Measurements from ENCODE around the gene GTPBP4.

The GTPBP4 gene

DNA sequence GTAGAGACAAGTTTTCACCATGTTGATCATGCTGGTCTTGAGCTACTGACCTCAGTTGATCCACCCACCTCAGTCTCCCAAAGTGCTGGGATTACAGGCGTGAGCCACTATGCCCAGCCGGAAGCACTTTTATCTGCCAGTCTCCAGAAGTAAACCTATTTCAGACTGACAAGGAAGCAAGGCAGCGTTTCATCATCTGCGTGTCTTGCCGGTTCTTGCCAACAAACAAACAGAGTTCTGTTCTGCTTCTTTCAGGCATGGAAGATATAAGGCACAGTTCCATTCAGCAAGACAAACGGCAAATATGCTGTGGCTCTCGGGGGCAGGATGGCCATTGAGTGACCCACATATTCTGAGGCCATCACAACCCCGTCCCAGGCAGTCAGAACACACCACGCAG lies 41.2 kb upstream of the GTPBP4 start:
- WGBS (ENCODE audit: extremely low coverage, insufficient coverage, low lambda C conversion rate) = no CpG with 5 or more reads among the region's 9 CpGs
- Histone ChIP-seq H3K27ac (ENCODE audit: low read depth, low read length) (no peak overlapping the region), H3K36me3 (ENCODE audit: control insufficient read depth, insufficient read depth, low read length) (no peaks in the 10 kb centered on the region), H3K23ac (ENCODE audit: low read length) (no peak overlapping the region), H2BK15ac (replicated peaks; ENCODE audit: low read depth) (no peak overlapping the region), H3K4me1 (ENCODE audit: control insufficient read depth, low read depth, low read length) (no peaks in the 10 kb centered on the region), H3K79me2 (ENCODE audit: control insufficient read depth, insufficient read depth, low read length) (no peaks in the 10 kb centered on the region), H2AK5ac (ENCODE audit: low read length) (no peak overlapping the region), H2BK120ac (ENCODE audit: low read depth, low read length) (no peak overlapping the region), H3K4me2 (ENCODE audit: low read length) (no peak overlapping the region), H3K18ac (ENCODE audit: low read length) (no peak overlapping the region), H3K4me3 (ENCODE audit: low read length) (no peak overlapping the region), H4K8ac (ENCODE audit: low read depth, low read length) (no peak overlapping the region), H2BK5ac (ENCODE audit: low read length) (no peak overlapping the region), H3K27me3 (ENCODE audit: insufficient read depth, low read length, poor library complexity) (no peaks in the 10 kb centered on the region), H4K5ac (ENCODE audit: low read length) (no peak overlapping the region), H3K79me1 (ENCODE audit: low read length) (no peaks in the 10 kb centered on the region), H3K9ac (ENCODE audit: low read length) (no peak overlapping the region), H3K4ac (ENCODE audit: low read depth, low read length) (no peak overlapping the region), H3K56ac (ENCODE audit: low read length) (no peak overlapping the region)
- no peak for DNase-seq

DNA sequence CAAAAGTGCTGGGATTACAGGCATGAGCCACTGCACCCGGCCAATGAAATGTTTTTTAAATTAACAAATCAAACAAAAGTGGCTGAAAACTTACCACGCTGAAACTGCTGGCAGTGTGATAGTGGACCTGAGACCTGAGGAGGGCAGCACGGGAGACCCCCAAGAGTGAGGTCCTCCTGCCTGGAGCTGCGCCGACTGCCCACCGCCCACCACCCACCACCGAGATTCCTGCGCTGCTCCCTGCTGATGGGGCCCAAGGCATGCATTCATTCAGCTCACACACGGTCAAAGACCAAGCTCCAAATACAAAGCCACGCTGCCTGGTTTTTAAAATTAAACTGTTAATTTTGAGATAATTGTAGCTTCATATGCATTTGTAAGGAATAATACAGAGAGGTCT lies 40.4 kb upstream of the GTPBP4 start:
- Histone ChIP-seq H3K4me2 (ENCODE audit: low read length) (no peak overlapping the region), H3K79me1 (ENCODE audit: low read length) (no peaks in the 10 kb centered on the region), H3K56ac (ENCODE audit: low read length) (no peak overlapping the region), H4K5ac (ENCODE audit: low read length) (no peak overlapping the region), H3K27ac (ENCODE audit: low read depth, low read length) (no peak overlapping the region), H3K9ac (ENCODE audit: low read length) (no peak overlapping the region), H3K18ac (ENCODE audit: low read length) (no peak overlapping the region), H2BK15ac (replicated peaks; ENCODE audit: low read depth) (no peak overlapping the region), H3K4ac (ENCODE audit: low read depth, low read length) (no peak overlapping the region), H3K4me1 (ENCODE audit: control insufficient read depth, low read depth, low read length) (no peaks in the 10 kb centered on the region), H3K79me2 (ENCODE audit: control insufficient read depth, insufficient read depth, low read length) (no peaks in the 10 kb centered on the region), H3K23ac (ENCODE audit: low read length) (no peak overlapping the region), H3K27me3 (ENCODE audit: insufficient read depth, low read length, poor library complexity) (no peaks in the 10 kb centered on the region), H2BK120ac (ENCODE audit: low read depth, low read length) (no peak overlapping the region), H3K4me3 (ENCODE audit: low read length) (no peak overlapping the region), H3K36me3 (ENCODE audit: control insufficient read depth, insufficient read depth, low read length) (no peaks in the 10 kb centered on the region), H2AK5ac (ENCODE audit: low read length) (no peak overlapping the region), H2BK5ac (ENCODE audit: low read length) (no peak overlapping the region), H4K8ac (ENCODE audit: low read depth, low read length) (no peak overlapping the region)
- no CpG with 5 or more reads among the region's 10 CpGs for WGBS (ENCODE audit: extremely low coverage, insufficient coverage, low lambda C conversion rate)
- no peak for DNase-seq

DNA sequence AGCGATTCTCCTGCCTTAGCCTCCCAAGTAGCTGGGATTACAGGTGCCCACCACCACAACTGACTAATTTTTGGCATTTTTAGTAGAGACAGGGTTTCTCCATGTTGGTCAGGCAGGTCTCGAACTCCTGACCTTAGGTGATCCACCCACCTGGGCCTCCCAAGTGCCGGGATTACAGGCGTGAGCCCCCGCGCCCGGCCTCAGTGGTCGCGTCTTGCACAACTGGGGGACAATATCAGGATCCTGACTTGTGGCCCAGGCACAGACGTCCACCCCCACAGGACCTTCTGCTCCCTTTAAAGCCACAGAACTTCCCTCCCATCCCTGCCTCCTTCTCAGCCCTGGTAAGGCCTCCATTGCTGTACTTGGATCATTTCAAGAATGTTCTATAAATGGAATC lies 39.9 kb upstream of the GTPBP4 start:
- Histone ChIP-seq H3K27ac (ENCODE audit: low read depth, low read length) (no peak overlapping the region), H4K5ac (ENCODE audit: low read length) (no peak overlapping the region)
- no CpG with 5 or more reads among the region's 10 CpGs for WGBS (ENCODE audit: extremely low coverage, insufficient coverage, low lambda C conversion rate)

DNA sequence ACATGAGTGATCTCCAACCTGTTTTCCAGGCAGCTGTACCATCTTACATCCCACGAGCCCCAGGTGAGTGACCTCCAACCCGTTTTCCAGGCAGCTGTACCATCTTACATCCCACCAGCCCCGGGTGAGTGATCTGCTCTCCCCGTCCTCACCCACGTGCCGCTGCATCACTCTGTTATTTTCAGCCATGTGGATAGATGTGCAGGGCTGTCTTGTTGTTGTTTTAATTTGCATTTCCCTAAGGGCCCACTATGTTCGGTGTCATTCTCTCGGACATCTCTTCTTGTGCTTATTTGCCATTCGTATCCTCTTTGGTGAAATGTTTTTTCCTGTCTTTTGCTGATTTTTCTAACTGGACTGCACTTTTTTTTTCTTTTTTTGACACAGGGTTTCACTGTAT lies 38.8 kb upstream of the GTPBP4 start:
- no peak for DNase-seq
- Histone ChIP-seq H3K9ac (ENCODE audit: low read length) (no peak overlapping the region), H4K5ac (ENCODE audit: low read length) (no peak overlapping the region), H3K27me3 (ENCODE audit: insufficient read depth, low read length, poor library complexity) (no peaks in the 10 kb centered on the region), H2AK5ac (ENCODE audit: low read length) (no peak overlapping the region), H3K4ac (ENCODE audit: low read depth, low read length) (no peak overlapping the region), H3K79me2 (ENCODE audit: control insufficient read depth, insufficient read depth, low read length) (no peaks in the 10 kb centered on the region), H3K23ac (ENCODE audit: low read length) (no peak overlapping the region), H2BK5ac (ENCODE audit: low read length) (no peak overlapping the region), H3K79me1 (ENCODE audit: low read length) (no peaks in the 10 kb centered on the region), H2BK15ac (replicated peaks; ENCODE audit: low read depth) (no peak overlapping the region), H2BK120ac (ENCODE audit: low read depth, low read length) (no peak overlapping the region), H3K4me1 (ENCODE audit: control insufficient read depth, low read depth, low read length) (no peaks in the 10 kb centered on the region), H4K8ac (ENCODE audit: low read depth, low read length) (no peak overlapping the region), H3K27ac (ENCODE audit: low read depth, low read length) (no peak overlapping the region), H3K18ac (ENCODE audit: low read length) (no peak overlapping the region), H3K4me2 (ENCODE audit: low read length) (no peak overlapping the region), H3K36me3 (ENCODE audit: control insufficient read depth, insufficient read depth, low read length) (no peaks in the 10 kb centered on the region), H3K56ac (ENCODE audit: low read length) (no peak overlapping the region), H3K4me3 (ENCODE audit: low read length) (no peak overlapping the region)
- WGBS (ENCODE audit: extremely low coverage, insufficient coverage, low lambda C conversion rate) = no CpG with 5 or more reads among the region's 9 CpGs

More for the DNA sequence above, 39.9 kb upstream of the GTPBP4 start:
- no peak overlapping the region for H3K4me3 ChIP-seq (ENCODE audit: low read length)
- H4K8ac ChIP-seq (ENCODE audit: low read depth, low read length) = no peak overlapping the region
- no peaks in the 10 kb centered on the region for H3K4me1 ChIP-seq (ENCODE audit: control insufficient read depth, low read depth, low read length)
- no peak overlapping the region for H2BK120ac ChIP-seq (ENCODE audit: low read depth, low read length)
- H3K79me2 ChIP-seq (ENCODE audit: control insufficient read depth, insufficient read depth, low read length) = no peaks in the 10 kb centered on the region
- no peaks in the 10 kb centered on the region for H3K36me3 ChIP-seq (ENCODE audit: control insufficient read depth, insufficient read depth, low read length)
- H2BK5ac ChIP-seq (ENCODE audit: low read length) = no peak overlapping the region
- no peaks in the 10 kb centered on the region for H3K79me1 ChIP-seq (ENCODE audit: low read length)
- H3K4me2 ChIP-seq (ENCODE audit: low read length) = no peak overlapping the region
- H3K23ac ChIP-seq (ENCODE audit: low read length) = no peak overlapping the region
- H3K9ac ChIP-seq (ENCODE audit: low read length) = no peak overlapping the region
- DNase-seq = no peak
- H3K18ac ChIP-seq (ENCODE audit: low read length) = no peak overlapping the region
- no peak overlapping the region for H2BK15ac ChIP-seq (replicated peaks; ENCODE audit: low read depth)
- no peaks in the 10 kb centered on the region for H3K27me3 ChIP-seq (ENCODE audit: insufficient read depth, low read length, poor library complexity)
- H2AK5ac ChIP-seq (ENCODE audit: low read length) = no peak overlapping the region
- H3K4ac ChIP-seq (ENCODE audit: low read depth, low read length) = no peak overlapping the region
- H3K56ac ChIP-seq (ENCODE audit: low read length) = no peak overlapping the region

DNA sequence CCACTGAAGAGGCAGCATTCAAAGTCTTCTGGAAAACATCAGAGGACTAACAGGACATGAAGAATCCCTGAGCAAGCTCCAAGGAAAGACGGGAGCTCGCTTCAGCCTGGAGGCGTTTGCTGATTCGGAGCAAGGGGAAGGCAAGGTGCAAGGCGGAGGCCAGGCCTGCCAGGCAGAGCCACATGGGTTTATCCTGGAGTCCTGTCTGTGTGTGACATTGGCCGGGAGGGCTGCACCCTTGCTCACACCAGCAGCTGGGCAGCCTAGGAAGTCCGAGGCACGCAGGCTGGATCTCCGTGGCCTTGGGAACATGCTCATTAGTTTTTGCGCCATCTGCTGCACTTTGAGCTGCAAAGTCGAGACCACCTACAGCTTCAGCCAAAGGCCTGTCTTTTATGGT lies 34.4 kb upstream of the GTPBP4 start:
- H4K5ac ChIP-seq (ENCODE audit: low read length) = no peak overlapping the region
- no peaks in the 10 kb centered on the region for H3K4me1 ChIP-seq (ENCODE audit: control insufficient read depth, low read depth, low read length)
- no peak for DNase-seq
- no peaks in the 10 kb centered on the region for H3K36me3 ChIP-seq (ENCODE audit: control insufficient read depth, insufficient read depth, low read length)
- H3K9ac ChIP-seq (ENCODE audit: low read length) = no peak overlapping the region
- H3K4ac ChIP-seq (ENCODE audit: low read depth, low read length) = no peak overlapping the region
- H3K79me2 ChIP-seq (ENCODE audit: control insufficient read depth, insufficient read depth, low read length) = no peaks in the 10 kb centered on the region
- no peak overlapping the region for H3K56ac ChIP-seq (ENCODE audit: low read length)
- no peaks in the 10 kb centered on the region for H3K79me1 ChIP-seq (ENCODE audit: low read length)
- H3K27me3 ChIP-seq (ENCODE audit: insufficient read depth, low read length, poor library complexity) = no peaks in the 10 kb centered on the region
- H2BK120ac ChIP-seq (ENCODE audit: low read depth, low read length) = no peak overlapping the region
- no peak overlapping the region for H3K23ac ChIP-seq (ENCODE audit: low read length)
- H3K4me3 ChIP-seq (ENCODE audit: low read length) = no peak overlapping the region
- H2BK15ac ChIP-seq (replicated peaks; ENCODE audit: low read depth) = no peak overlapping the region
- H4K8ac ChIP-seq (ENCODE audit: low read depth, low read length) = no peak overlapping the region
- H3K4me2 ChIP-seq (ENCODE audit: low read length) = no peak overlapping the region
- no peak overlapping the region for H3K18ac ChIP-seq (ENCODE audit: low read length)
- no peak overlapping the region for H2BK5ac ChIP-seq (ENCODE audit: low read length)
- no peak overlapping the region for H3K27ac ChIP-seq (ENCODE audit: low read depth, low read length)
- no peak overlapping the region for H2AK5ac ChIP-seq (ENCODE audit: low read length)
- no CpG with 5 or more reads among the region's 11 CpGs for WGBS (ENCODE audit: extremely low coverage, insufficient coverage, low lambda C conversion rate)

DNA sequence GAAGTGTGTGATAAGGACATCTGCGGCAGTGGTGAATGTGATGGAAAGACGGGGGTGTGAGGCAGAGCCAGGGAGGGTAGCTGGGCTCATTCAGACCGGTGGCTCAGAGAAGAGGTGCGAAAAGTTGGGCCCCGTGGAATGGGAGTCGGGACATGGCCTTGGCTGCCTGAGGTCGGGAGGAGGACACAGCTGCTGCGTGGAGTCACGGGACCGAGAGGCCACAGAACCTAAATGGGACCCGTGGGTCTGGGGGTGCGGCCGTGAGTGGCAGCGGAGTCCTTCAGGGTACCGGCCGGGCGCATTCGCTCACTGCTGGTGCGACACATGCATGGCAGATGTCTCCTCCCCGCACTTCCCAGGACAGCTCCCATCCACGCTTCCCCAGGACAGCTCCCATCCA lies 33.8 kb upstream of the GTPBP4 start:
- WGBS (ENCODE audit: extremely low coverage, insufficient coverage, low lambda C conversion rate) = no CpG with 5 or more reads among the region's 21 CpGs
- Histone ChIP-seq H3K79me2 (ENCODE audit: control insufficient read depth, insufficient read depth, low read length) (no peaks in the 10 kb centered on the region), H2BK120ac (ENCODE audit: low read depth, low read length) (no peak overlapping the region), H3K79me1 (ENCODE audit: low read length) (no peaks in the 10 kb centered on the region), H3K56ac (ENCODE audit: low read length) (no peak overlapping the region), H2BK5ac (ENCODE audit: low read length) (no peak overlapping the region), H3K4me3 (ENCODE audit: low read length) (no peak overlapping the region), H3K27ac (ENCODE audit: low read depth, low read length) (no peak overlapping the region), H3K27me3 (ENCODE audit: insufficient read depth, low read length, poor library complexity) (no peaks in the 10 kb centered on the region), H3K36me3 (ENCODE audit: control insufficient read depth, insufficient read depth, low read length) (no peaks in the 10 kb centered on the region), H3K18ac (ENCODE audit: low read length) (no peak overlapping the region), H4K8ac (ENCODE audit: low read depth, low read length) (no peak overlapping the region), H3K23ac (ENCODE audit: low read length) (no peak overlapping the region), H3K4me1 (ENCODE audit: control insufficient read depth, low read depth, low read length) (no peaks in the 10 kb centered on the region), H4K5ac (ENCODE audit: low read length) (no peak overlapping the region), H3K9ac (ENCODE audit: low read length) (no peak overlapping the region), H3K4me2 (ENCODE audit: low read length) (no peak overlapping the region), H2AK5ac (ENCODE audit: low read length) (no peak overlapping the region), H2BK15ac (replicated peaks; ENCODE audit: low read depth) (no peak overlapping the region), H3K4ac (ENCODE audit: low read depth, low read length) (no peak overlapping the region)
- no peak for DNase-seq

Measured in mesendoderm (in vitro differentiated cells).